Stimulated activated CD4-positive, alpha-beta T cell treated with anti-CD3 and anti-CD28 coated beads, Interleukin-12 subunit alpha, Interleukin-12 subunit beta, amount 100 ng/mL, for 4 hours (primary cell): ENCODE results near the gene SSX4.
"Not testable (repeated sequence)": the region's sequence is repeated elsewhere in the genome, so short reads cannot be mapped to it uniquely, and the experiment has no call there.

Source experiments
- DNase-seq: peaks from one replicate; pipeline ENCODE4 v3.0.0-alpha.2; 2020

Gene SSX4, protein sequence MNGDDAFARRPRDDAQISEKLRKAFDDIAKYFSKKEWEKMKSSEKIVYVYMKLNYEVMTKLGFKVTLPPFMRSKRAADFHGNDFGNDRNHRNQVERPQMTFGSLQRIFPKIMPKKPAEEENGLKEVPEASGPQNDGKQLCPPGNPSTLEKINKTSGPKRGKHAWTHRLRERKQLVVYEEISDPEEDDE

DNA sequence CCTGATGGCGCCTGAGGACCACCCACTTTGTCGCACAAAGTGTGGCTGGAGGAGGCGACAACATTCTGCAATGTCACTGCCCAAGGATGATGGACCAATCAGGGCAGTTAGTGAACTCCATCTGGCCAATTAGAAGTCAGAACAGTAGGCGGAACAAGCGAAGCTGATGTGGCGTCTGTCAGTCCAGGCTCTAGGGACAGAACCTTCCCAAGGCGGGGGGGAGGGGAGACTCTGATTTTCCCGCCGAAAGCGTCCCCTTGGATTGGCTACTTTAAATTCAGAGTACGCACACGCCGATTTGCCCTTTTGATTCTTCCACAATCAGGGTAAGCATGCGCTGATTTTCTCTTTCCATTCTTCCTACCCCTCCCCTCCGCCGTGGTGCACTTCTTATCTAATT is at the start of gene SSX4:
Gene SSX4, plus strand, starts transcription at position 301 of the 400 bp plus-strand sequence. CDS start 515 bp downstream, outside the sequence.
- DNase-seq = not testable (repeated sequence)

DNA sequence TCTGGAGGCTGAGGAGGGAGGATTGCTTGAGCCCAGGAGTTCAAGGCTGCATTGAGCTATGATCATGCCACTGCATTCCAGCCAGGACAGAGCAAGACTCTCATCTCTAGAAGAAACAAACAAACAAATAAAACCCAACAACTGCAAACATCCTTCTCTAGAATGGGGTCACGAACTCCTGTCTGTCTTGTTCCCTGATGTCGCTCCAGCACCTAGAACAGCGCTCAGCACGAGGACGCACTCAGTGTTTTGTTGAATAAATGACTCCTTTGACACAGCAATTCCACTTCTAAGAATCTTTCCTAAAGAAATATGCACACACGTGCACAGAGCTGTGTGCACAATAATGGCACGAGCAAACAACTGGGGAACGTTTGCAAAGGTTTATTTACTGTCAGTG is 37.3 kb upstream of the SSX4 start:
- DNase-seq = not testable (repeated sequence)

DNA sequence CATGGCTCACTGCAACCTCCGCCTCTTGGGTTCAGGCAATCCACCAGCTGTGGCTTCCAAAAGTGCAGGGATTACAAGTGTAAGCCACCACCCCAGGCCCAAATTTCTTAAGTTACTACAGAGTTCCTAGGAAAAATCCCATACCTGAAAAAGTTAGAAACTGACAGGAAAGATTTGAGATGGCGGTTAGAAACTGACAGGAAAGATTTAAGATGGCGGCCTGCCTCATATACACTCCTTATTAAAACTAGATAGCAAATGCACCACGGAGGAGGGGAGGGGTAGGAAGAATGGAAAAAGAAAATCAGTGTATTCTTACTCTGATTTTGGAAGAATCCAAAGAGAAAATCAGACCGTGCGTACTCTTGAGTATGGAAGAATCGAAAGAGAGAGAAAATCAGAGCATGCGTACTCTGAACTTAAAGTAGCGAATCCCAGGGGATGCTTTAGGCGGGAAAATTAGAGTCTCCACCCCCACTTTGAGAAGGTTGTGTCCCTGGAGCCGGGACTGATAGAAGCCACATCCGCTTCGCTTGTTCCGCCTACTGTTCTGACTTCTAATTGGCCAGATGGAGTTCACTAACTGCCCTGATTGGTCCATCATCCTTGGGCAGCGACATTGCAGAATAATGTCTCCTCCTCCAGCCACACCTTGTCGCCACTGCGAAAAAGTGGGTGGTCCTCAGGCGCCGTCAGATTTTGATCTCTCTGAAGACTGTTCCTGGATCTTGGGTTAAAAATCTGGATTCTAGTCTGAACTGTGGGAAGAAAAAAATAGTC is 26.8 kb upstream of the SSX4 start, which contains the start of gene SSX3:
Gene SSX3, minus strand, starts transcription at position 389 of the 780 bp plus-strand sequence. CDS start 1,454 bp downstream, outside the sequence.
- DNase-seq = not testable (repeated sequence)

DNA sequence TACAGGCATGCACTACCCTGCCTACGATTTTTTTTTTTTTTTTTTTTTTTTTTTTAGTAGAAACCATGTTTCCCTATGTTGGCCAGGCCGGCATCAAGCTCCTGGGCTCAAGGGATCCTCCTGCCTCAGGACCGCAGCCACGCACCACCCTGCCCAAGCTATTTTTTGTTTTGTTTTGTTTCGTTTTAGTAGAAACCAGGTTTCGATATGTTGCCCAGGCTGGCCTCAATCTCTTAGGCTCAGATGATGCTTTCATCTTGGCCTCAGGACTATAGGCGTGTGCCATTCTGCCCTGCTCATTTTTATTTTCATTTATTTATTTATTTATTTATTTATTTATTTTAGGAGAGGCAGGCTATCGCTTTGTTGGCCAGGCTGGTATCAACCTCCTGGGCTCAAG is 25.7 kb upstream of the SSX4 start:
- no peak for DNase-seq

DNA sequence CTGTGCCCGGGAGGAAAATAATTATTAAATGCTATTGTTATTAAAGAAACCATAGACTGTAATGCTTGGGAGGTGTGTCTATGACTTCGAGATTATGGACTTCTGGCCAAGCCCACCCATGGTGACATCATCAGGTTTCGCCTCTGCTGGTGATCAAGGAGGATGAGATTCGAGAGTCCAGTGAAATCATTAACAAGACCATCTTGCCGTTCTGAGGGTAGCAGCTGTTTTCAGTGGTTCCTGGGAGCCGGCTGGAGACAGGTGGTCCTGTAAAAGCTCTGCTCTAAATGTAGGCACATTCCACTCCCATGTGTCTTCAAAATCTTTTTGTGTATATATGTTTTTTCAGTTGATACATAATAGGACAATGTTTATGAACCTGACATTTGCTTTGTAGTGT is 24.1 kb upstream of the SSX4 start:
- not testable (repeated sequence) for DNase-seq

DNA sequence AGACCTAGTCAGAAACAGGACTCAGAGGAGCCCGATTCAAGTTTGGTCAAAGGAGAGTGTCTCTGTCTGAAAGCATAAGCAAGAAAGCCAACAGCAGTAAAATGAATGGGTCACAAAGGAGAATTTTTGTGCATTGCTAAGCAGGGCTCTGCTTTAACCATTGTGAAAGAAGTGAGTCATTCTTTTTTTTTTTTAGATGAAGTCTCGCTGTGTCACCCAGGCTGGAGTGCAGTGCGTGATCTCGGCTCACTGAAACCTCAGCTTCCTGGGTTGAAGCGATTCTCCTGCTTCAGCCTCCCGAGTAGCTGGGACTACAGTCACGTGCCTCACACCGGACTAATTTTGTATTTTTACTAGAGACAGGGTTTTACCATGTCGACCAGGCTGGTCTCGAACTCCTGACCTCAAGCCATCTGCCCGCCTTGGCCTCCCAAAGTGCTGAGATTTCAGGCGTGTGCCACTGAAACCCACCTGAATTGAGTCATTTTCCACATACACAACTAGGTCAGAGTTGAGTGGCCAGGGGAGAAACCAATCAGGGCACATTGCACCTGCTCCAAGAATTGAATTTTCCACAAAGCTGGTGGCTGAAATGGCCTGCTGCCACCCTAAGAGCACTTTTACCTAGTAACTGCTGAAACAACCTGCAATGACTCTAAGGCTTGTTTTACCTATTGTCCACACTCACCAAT is 15.5 kb upstream of the SSX4 start:
- DNase-seq = not testable (repeated sequence)

DNA sequence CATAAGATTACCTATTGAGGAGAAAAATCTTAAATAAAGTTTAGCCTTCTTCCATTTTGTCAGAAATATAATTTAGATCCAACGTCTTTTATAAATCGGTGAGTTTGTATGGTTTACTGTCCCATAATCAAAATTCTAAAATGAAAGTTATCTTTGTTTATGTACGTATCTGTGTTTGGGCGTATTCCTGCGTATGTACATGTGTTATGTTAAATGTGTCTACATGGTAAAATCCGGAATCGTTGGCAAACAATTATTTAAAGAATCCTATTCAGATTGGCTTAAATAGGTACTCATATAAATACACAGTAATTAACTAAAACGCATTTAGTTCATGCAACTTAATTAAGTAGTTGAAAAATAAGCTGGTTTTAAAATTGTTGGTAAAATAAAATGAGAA is 12.9 kb upstream of the SSX4 start:
- not testable (repeated sequence) for DNase-seq

DNA sequence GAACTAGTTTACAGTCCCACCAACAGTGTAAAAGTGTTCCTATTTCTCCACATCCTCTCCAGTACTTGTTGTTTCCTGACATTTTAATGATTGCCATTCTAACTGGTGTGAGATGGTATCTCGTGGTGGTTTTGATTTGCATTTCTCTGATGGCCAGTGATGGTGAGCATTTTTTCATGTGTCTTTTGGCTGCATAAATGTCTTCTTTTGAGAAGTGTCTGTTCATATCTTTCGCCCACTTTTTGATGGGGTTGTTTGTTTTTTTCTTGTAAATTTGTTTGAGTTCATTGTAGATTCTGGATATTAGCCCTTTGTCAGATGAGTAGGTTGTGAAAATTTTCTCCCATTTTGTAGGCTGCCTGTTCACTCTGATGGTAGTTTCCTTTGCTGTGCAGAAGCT is 13.6 kb downstream of the SSX4 start:
- not testable (repeated sequence) for DNase-seq

DNA sequence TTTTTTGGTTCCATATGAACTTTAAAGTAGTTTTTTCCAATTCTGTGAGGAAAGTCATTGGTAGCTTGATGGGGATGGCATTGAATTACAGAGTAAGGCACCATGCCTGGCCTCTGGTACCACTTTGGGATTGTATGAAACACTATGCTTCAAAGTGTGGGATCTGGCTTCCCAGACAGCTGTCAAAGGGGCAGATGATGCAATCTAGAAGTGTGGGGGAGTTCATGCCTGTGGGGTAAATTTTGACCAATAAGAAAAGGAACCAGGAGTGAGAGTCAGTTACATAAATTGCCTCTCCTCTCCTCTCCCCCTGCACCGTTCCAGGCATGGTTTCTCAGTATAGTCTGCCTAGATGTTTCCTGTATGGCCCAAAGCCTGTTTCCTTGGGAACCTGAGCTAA is 14.5 kb downstream of the SSX4 start:
- DNase-seq = not testable (repeated sequence)

DNA sequence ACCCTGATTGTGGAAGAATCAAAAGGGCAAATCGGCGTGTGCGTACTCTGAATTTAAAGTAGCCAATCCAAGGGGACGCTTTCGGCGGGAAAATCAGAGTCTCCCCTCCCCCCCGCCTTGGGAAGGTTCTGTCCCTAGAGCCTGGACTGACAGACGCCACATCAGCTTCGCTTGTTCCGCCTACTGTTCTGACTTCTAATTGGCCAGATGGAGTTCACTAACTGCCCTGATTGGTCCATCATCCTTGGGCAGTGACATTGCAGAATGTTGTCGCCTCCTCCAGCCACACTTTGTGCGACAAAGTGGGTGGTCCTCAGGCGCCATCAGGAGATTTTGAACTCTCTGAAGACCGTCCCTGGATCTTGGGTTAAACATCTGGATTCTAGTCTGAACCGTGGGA is 28.5 kb downstream of the SSX4 start, which contains the start of gene SSX4B:
Gene SSX4B, minus strand, starts transcription at position 101 of the 400 bp plus-strand sequence. CDS start 588 bp downstream, outside the sequence.
- not testable (repeated sequence) for DNase-seq

DNA sequence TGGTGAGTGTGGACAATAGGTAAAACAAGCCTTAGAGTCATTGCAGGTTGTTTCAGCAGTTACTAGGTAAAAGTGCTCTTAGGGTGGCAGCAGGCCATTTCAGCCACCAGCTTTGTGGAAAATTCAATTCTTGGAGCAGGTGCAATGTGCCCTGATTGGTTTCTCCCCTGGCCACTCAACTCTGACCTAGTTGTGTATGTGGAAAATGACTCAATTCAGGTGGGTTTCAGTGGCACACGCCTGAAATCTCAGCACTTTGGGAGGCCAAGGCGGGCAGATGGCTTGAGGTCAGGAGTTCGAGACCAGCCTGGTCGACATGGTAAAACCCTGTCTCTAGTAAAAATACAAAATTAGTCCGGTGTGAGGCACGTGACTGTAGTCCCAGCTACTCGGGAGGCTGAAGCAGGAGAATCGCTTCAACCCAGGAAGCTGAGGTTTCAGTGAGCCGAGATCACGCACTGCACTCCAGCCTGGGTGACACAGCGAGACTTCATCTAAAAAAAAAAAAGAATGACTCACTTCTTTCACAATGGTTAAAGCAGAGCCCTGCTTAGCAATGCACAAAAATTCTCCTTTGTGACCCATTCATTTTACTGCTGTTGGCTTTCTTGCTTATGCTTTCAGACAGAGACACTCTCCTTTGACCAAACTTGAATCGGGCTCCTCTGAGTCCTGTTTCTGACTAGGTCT is 43.8 kb downstream of the SSX4 start:
- not testable (repeated sequence) for DNase-seq

DNA sequence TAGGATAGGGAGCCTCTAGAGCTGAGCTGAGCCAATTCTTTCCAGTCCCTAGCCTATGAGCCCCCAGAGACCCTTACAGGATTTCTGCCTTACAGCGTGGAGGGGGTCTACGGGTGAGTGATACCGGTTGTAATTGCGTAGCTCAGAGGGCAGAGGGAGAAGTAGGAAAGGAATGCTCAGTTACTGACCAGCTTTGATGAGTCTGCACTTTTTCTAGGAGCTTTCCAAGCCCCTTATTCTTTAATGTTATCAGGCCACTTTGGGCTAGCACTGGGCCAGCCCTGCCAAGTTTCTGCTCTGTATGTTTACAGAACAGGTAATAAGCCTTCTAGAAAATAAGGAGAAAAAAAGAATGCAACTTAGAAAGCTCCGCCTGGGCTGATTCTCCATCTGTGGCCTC is 46.3 kb downstream of the SSX4 start:
- not testable (repeated sequence) for DNase-seq

DNA sequence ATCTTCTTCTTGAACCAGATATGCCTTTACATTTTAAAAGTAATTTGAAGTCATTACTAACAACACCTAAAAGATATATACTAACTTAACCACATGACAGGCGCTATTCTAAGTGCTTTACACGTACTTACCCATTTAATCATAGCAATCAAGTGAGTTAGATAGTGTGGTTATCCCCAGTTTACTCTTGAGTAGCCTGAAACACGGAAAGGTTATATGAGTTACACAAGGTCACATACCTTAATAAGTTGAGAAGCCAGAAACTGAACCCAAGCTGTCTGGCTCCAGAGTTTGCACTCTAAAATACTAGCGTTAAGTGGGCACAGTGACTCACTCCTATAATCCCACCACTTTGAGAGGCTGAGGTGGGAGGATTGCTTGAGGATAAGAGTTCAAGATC is 46.8 kb downstream of the SSX4 start:
- not testable (repeated sequence) for DNase-seq

DNA sequence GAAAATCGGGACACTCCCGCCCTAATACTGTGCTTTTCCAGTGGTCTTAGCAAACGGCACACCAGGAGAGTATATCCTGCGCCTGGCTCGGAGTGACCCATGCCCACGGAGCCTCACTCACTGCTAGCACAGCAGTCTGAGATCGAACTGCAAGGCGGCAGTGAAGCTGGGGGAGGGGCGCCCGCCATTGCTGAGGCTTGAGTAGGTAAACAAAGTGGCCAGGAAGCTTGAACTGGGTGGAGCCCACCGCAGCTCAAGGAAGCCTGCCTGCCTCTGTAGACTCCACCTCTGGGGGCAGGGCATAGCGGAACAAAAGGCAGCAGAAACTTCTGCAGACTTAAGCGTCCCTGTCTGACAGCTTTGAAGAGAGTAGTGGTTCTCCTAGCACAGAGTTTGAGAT is 50.4 kb downstream of the SSX4 start:
- not testable (repeated sequence) for DNase-seq
